A673 (cell line): ENCODE results near the gene TMEM62. TPM values are rescaled to one million over a fixed set of nuclear protein-coding genes. Genes with fewer than 3 reads are reported as not detected.

Experiments
- BruUV-seq: library from RNA; stranded (reverse); fragments of 400-500 nt; replicated peaks from 2 replicates; lab custom pipeline; 2021; lab: Mats Ljungman, UMichigan
- CTCF ChIA-PET: fragments of 300-600 bp; sonication (Branson Sonifier 250); formaldehyde crosslinking; loops from one replicate; lab custom pipeline; 2022; ENCODE audit warnings: antibody characterized with exemption; lab: Charles Lee
- POLR2A ChIA-PET: fragments of 300-600 bp; sonication (Branson Sonifier 250); formaldehyde crosslinking; loops from one replicate; lab custom pipeline; 2022; ENCODE audit warnings: antibody characterized with exemption; ENCODE audit not compliant: low non-redundant PET; lab: Charles Lee
- DNase-seq: peaks from one replicate; pipeline ENCODE4 v3.0.0-alpha.2; 2015; ENCODE audit warnings: low spot score
- H3K27ac ChIP-seq: fragments of 200-600 bp; sonication (generic); 2 replicates; pipeline ENCODE4 v1.5.1; 2016; ENCODE audit warnings: mixed run types, low read depth, mild to moderate bottlenecking, mixed read lengths, antibody characterized with exemption, low read length; ENCODE audit not compliant: poor library complexity, severe bottlenecking
- H3K27me3 ChIP-seq: fragments of 200-600 bp; sonication (generic); replicated peaks from 2 replicates; pipeline ENCODE4 v1.6.1; 2017; ENCODE audit warnings: mixed run types, low read depth, mild to moderate bottlenecking, mixed read lengths, antibody characterized with exemption, low read length; ENCODE audit not compliant: insufficient read depth, poor library complexity
- H3K36me3 ChIP-seq: fragments of 200-600 bp; sonication (generic); 2 replicates; pipeline ENCODE4 v1.6.1; 2016; ENCODE audit warnings: mixed run types, mild to moderate bottlenecking, mixed read lengths, antibody characterized with exemption, low read length; ENCODE audit not compliant: insufficient read depth, poor library complexity, severe bottlenecking
- H3K4me1 ChIP-seq: fragments of 200-600 bp; sonication (generic); 2 replicates; pipeline ENCODE4 v1.6.1; 2017; ENCODE audit warnings: mixed run types, mild to moderate bottlenecking, mixed read lengths, antibody characterized with exemption, low read length; ENCODE audit not compliant: insufficient read depth, poor library complexity, severe bottlenecking
- H3K4me3 ChIP-seq: fragments of 200-600 bp; sonication (generic); 2 replicates; pipeline ENCODE4 v1.5.1; 2016; ENCODE audit warnings: low read depth, mixed run types, mild to moderate bottlenecking, mixed read lengths, low read length; ENCODE audit not compliant: poor library complexity, severe bottlenecking
- H3K9me3 ChIP-seq: fragments of 200-600 bp; sonication (generic); 2 replicates; pipeline ENCODE4 v1.6.1; 2016; ENCODE audit warnings: mixed run types, low read depth, mild to moderate bottlenecking, mixed read lengths, antibody characterized with exemption, low read length; ENCODE audit not compliant: poor library complexity, severe bottlenecking
- EZH2 ChIP-seq: fragments of 200-600 bp; sonication (generic); IDR thresholded peaks from 2 replicates; pipeline ENCODE4 v1.6.1; 2017; ENCODE audit warnings: borderline replicate concordance, low read depth, mild to moderate bottlenecking, mixed read lengths, antibody characterized with exemption, low read length; ENCODE audit not compliant: poor library complexity, severe bottlenecking
- intact Hi-C: fragments of 100-400 bp; cut with micrococcal nuclease; formaldehyde crosslinking; loops from one replicate; pipeline ENCODE4 v1.10.0; 2022; ENCODE audit not compliant: unreplicated experiment
- total RNA-seq: library from RNA; stranded (reverse); gene quantifications from 2 replicates; pipeline ENCODE4 v1.2.3, GENCODE V29; 2021
- TF ChIP-seq, protein P1 (sequence below): fragments of 300-800, 200-600 bp; sonication (generic); conservative IDR thresholded peaks from 2 replicates; pipeline ENCODE4 v1.5.1; 2017; ENCODE audit warnings: low read depth, mild to moderate bottlenecking, antibody characterized with exemption, low read length, moderate library complexity, mixed read lengths

The TMEM62 gene
- total RNA-seq, 1 experiment from 2014 or later: 5.4 TPM

DNA sequence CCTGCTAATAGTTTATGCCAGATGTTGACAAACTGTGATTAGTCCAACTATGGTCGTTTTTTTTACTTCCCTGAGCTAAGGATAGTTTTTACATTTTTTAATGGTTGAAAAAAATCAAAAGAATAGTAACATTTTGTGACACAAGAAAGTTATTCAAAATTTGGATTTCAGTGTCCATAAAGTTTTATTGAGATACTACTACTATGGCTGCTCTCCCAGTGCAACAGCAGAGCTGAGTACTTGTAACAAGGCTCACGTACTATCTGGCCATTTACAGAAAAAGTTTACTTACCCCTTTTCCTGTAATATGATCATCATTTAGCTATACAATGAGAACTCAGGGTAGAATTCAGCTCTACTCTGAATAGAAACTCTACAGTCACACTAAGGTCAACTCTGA lies 11.5 kb upstream of the TMEM62 start:
- no peaks in the 10 kb centered on the region for H3K36me3 ChIP-seq
- H3K27me3 ChIP-seq: peaks cover 22% of the 10 kb centered on the region
- intact Hi-C loops: no loop called here
- no peak for DNase-seq
- no peak for TF ChIP-seq EZH2
- TF ChIP-seq, protein P1, sequence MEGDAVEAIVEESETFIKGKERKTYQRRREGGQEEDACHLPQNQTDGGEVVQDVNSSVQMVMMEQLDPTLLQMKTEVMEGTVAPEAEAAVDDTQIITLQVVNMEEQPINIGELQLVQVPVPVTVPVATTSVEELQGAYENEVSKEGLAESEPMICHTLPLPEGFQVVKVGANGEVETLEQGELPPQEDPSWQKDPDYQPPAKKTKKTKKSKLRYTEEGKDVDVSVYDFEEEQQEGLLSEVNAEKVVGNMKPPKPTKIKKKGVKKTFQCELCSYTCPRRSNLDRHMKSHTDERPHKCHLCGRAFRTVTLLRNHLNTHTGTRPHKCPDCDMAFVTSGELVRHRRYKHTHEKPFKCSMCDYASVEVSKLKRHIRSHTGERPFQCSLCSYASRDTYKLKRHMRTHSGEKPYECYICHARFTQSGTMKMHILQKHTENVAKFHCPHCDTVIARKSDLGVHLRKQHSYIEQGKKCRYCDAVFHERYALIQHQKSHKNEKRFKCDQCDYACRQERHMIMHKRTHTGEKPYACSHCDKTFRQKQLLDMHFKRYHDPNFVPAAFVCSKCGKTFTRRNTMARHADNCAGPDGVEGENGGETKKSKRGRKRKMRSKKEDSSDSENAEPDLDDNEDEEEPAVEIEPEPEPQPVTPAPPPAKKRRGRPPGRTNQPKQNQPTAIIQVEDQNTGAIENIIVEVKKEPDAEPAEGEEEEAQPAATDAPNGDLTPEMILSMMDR: no peak
- ChIA-PET CTCF (interaction anchor here (0.6 to 1.2 kb wide), 4 partner anchors 12 to 82 kb away, joined by 5 to 12 read pairs (median 8); partner anchors contain the start of gene CCNDBP1), POLR2A (no interaction called here)
- no peak overlapping the region for H3K4me3 ChIP-seq
- no peaks in the 10 kb centered on the region for H3K9me3 ChIP-seq
- no TSS peak for BruUV-seq
- H3K4me1 ChIP-seq: no peaks in the 10 kb centered on the region
- H3K27ac ChIP-seq: no peak overlapping the region

DNA sequence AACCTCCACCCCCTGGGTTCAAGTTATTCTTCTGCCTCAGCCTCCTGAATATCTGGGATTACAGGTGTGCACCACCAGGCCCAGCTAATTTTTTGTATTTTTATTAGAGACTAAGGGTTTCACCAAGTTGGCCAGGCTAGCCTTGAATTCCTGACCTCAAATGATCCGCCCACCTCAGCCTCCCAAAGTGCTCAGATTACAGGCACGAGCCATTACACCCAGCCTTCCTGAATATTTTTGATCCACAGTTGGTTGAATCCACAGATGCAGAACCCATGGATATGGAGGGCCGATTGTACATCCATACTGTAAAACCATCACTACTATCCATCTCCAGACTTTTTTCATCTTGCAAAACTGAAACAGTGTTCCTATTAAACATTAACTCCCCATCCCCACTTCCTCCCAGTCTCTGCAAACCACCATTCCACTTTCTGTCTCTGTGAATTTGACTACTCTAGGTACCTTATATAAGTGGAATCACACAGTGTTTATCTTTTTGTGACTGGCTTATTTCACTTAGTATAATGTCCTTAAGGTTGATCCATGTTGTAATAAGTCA lies 8.2 kb upstream of the TMEM62 start:
- H3K9me3 ChIP-seq: peaks cover 19% of the 10 kb centered on the region
- no peak overlapping the region for H3K27ac ChIP-seq
- H3K27me3 ChIP-seq: peaks cover 9% of the 10 kb centered on the region
- H3K4me1 ChIP-seq: peaks cover 7% of the 10 kb centered on the region
- ChIA-PET POLR2A (no interaction called here), CTCF (no interaction called here)
- H3K4me3 ChIP-seq: no peak overlapping the region
- no peak for TF ChIP-seq EZH2
- TF ChIP-seq, protein P1: no peak
- intact Hi-C loops: no loop called here
- BruUV-seq: no TSS peak
- DNase-seq: no peak
- no peaks in the 10 kb centered on the region for H3K36me3 ChIP-seq

DNA sequence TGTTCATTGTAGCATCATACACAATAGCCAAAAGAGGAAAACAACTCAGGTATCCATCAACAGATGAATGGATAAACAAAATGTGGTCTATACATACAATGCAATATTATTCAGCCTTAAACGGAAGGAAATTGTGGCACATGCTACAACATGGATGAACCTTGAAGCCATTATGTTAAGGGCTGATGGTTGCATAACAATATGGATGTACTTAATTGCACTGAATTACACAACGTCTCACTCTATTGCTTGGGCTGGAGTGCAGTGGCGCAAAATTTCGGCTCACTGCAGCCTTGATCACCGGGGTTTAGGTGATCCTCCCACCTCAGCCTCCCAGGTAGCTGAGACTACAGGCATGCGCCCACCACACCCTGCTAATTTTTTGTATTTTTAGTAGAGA lies 7.0 kb upstream of the TMEM62 start:
- Histone ChIP-seq H3K36me3 (no peaks in the 10 kb centered on the region), H3K27ac (no peak overlapping the region), H3K9me3 (peaks cover 19% of the 10 kb centered on the region), H3K4me3 (no peak overlapping the region), H3K27me3 (no peaks in the 10 kb centered on the region), H3K4me1 (peaks cover 7% of the 10 kb centered on the region)
- intact Hi-C loops: no loop called here
- POLR2A ChIA-PET: no interaction called here
- TF ChIP-seq EZH2: no peak
- TF ChIP-seq, protein P1: no peak
- DNase-seq: no peak
- CTCF ChIA-PET: interaction anchor here (0.6 kb wide), 1 partner anchor 26 kb away, joined by 5 read pairs; no protein-coding TSS in a partner anchor
- no TSS peak for BruUV-seq
